Activated CD4-positive, alpha-beta memory T cell treated with anti-CD3 and anti-CD28 coated beads for 36 hours (primary cell): ENCODE results near the gene IQCM. TPM values are rescaled to one million over a fixed set of nuclear protein-coding genes. Genes with fewer than 3 reads are reported as not detected.

Experiments used
- CTCF ChIA-PET: fragments of 350-600 bp; sonication (Branson Sonifier 250); formaldehyde crosslinking; loops from one replicate; lab custom pipeline; 2021; ENCODE audit warnings: antibody characterized with exemption, inconsistent platforms; lab: Charles Lee
- POLR2A ChIA-PET: fragments of 350-600 bp; sonication (Branson Sonifier 250); formaldehyde crosslinking; loops from one replicate; lab custom pipeline; 2021; ENCODE audit warnings: antibody characterized with exemption; lab: Charles Lee
- DNase-seq: peaks from one replicate; pipeline ENCODE4 v3.0.0-alpha.2; 2020
- H3K27ac Mint-ChIP-seq: one replicate; pipeline ENCODE4 v1.8.0; 2021; ENCODE audit warnings: mixed read lengths
- H3K27me3 Mint-ChIP-seq: one replicate; pipeline ENCODE4 v1.8.0; 2021; ENCODE audit warnings: mixed read lengths
- H3K36me3 Mint-ChIP-seq: one replicate; pipeline ENCODE4 v1.8.0; 2021; ENCODE audit warnings: mixed read lengths
- H3K4me1 Mint-ChIP-seq: one replicate; pipeline ENCODE4 v1.8.0; 2021; ENCODE audit warnings: low read depth, mixed read lengths
- H3K4me3 Mint-ChIP-seq: one replicate; pipeline ENCODE4 v1.8.0; 2021; ENCODE audit warnings: mild to moderate bottlenecking, mixed read lengths
- H3K9me3 Mint-ChIP-seq: one replicate; pipeline ENCODE4 v1.8.0; 2021; ENCODE audit warnings: mixed read lengths
- intact Hi-C: fragments of 100-400 bp; cut with micrococcal nuclease; formaldehyde crosslinking; loops from one replicate; pipeline ENCODE4 v1.15.1; 2023
- total RNA-seq, 2 experiments: library from RNA; stranded (reverse); gene quantifications; one replicate each; pipeline ENCODE4 v1.2.3, GENCODE V29; 2021

Gene IQCM
- total RNA-seq, 2 experiments from 2014 or later: not detected

GRCh38 chr4:149796381-149796780 is 19.3 kb downstream of the IQCM start:
- no peaks in the 10 kb centered on the region for H3K27me3 Mint-ChIP-seq
- no peak for DNase-seq
- H3K9me3 Mint-ChIP-seq: no peaks in the 10 kb centered on the region
- no peaks in the 10 kb centered on the region for H3K36me3 Mint-ChIP-seq
- H3K27ac Mint-ChIP-seq: no peak overlapping the region
- no peak overlapping the region for H3K4me3 Mint-ChIP-seq
- H3K4me1 Mint-ChIP-seq: no peaks in the 10 kb centered on the region
- intact Hi-C loops: no loop called here
- ChIA-PET CTCF (no interaction called here), POLR2A (no interaction called here)

DNA sequence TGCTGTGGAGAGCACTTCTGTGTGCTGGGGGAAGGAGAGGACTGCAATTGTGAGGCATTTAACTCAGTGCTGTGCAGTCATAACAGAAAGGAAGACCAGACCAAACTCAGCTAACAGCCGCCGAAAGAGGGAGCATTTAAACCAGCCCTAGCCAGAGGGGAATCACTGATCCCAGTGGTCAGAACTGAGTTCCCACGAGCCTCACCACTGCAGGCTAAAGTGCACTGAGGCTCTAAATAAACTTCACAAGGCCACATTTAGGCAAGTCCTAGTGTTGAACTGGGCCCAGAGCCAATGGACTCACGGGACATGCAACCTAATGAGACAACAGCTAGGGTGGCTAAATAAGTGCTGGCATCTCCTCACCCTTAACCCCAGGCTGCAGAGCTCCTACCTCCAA is 20.4 kb downstream of the IQCM start:
- no peaks in the 10 kb centered on the region for H3K4me1 Mint-ChIP-seq
- CTCF ChIA-PET: no interaction called here
- no peak for DNase-seq

DNA sequence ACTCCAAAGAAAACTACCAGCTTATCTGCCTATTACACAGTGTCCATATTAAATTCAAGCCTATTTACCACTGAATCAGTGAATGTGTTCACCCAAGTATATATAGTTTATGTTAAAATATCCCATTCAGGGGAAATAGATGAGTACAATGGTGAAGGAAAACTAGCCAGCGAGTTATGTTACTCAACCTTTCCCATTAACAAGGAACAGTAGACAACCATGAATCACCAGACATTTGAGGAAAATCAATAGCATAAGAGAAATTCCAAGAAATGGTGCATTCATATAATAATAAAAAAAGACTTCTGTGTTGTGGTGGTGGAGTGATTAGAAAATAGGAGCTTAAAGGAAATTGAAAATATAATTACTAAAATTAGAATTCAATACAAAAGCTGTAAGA is 21.3 kb downstream of the IQCM start:
- Mint-ChIP-seq H3K4me1 (no peaks in the 10 kb centered on the region), H3K27me3 (no peaks in the 10 kb centered on the region), H3K4me3 (no peak overlapping the region), H3K27ac (no peak overlapping the region), H3K36me3 (no peaks in the 10 kb centered on the region), H3K9me3 (no peaks in the 10 kb centered on the region)
- intact Hi-C loops: no loop called here
- ChIA-PET POLR2A (no interaction called here), CTCF (no interaction called here)
- DNase-seq: no peak

More for the DNA sequence above, 20.4 kb downstream of the IQCM start:
- H3K27ac Mint-ChIP-seq: no peak overlapping the region
- H3K36me3 Mint-ChIP-seq: no peaks in the 10 kb centered on the region
- intact Hi-C loops: no loop called here
- no peak overlapping the region for H3K4me3 Mint-ChIP-seq
- H3K27me3 Mint-ChIP-seq: no peaks in the 10 kb centered on the region
- POLR2A ChIA-PET: no interaction called here
- no peaks in the 10 kb centered on the region for H3K9me3 Mint-ChIP-seq

DNA sequence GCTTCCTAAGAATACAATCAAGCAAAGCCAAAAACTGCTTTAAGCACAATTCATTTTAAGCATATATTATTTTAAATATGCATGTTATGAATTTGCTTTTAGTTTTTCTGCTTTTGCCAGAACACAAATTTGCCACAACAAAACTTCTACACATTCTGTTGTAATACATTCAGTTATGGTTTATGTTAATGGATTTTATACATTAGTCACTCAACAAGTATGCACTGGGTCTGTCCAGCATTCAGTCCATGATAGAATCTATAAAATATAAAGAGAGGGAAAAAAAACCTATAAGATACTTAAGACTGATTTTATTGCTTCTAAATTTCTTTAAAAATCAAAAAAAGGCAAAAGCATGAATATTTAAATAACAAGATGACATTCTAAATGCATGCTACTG is 22.2 kb downstream of the IQCM start:
- CTCF ChIA-PET: no interaction called here
- POLR2A ChIA-PET: no interaction called here
- H3K27ac Mint-ChIP-seq: no peak overlapping the region

GRCh38 chr4:149791851-149792250 is 23.8 kb downstream of the IQCM start:
- Mint-ChIP-seq H3K36me3 (no peaks in the 10 kb centered on the region), H3K4me1 (no peaks in the 10 kb centered on the region), H3K27ac (no peak overlapping the region), H3K9me3 (no peaks in the 10 kb centered on the region), H3K27me3 (no peaks in the 10 kb centered on the region), H3K4me3 (no peak overlapping the region)
- intact Hi-C loops: no loop called here
- ChIA-PET POLR2A (no interaction called here), CTCF (no interaction called here)
- DNase-seq: no peak

More for the DNA sequence above, 22.2 kb downstream of the IQCM start:
- Mint-ChIP-seq H3K36me3 (no peaks in the 10 kb centered on the region), H3K4me3 (no peak overlapping the region), H3K27me3 (no peaks in the 10 kb centered on the region), H3K9me3 (no peaks in the 10 kb centered on the region), H3K4me1 (no peaks in the 10 kb centered on the region)
- no peak for DNase-seq
- intact Hi-C loops: no loop called here

- DNase-seq: no peak
- intact Hi-C loops: no loop called here
- CTCF ChIA-PET: no interaction called here
These were observed 25.3 kb downstream of the IQCM start for GRCh38 chr4:149790172-149790907.

GRCh38 chr4:149788300-149788699 is 27.3 kb downstream of the IQCM start:
- Mint-ChIP-seq H3K4me1 (no peaks in the 10 kb centered on the region), H3K4me3 (no peak overlapping the region), H3K9me3 (no peaks in the 10 kb centered on the region), H3K36me3 (no peaks in the 10 kb centered on the region), H3K27me3 (no peaks in the 10 kb centered on the region), H3K27ac (no peak overlapping the region)
- no peak for DNase-seq
- CTCF ChIA-PET: no interaction called here
- intact Hi-C loops: no loop called here
- POLR2A ChIA-PET: no interaction called here

More at GRCh38 chr4:149790172-149790907, 25.3 kb downstream of the IQCM start:
- POLR2A ChIA-PET: no interaction called here
- Mint-ChIP-seq H3K27me3 (no peaks in the 10 kb centered on the region), H3K4me1 (no peaks in the 10 kb centered on the region), H3K27ac (no peak overlapping the region), H3K4me3 (no peak overlapping the region), H3K36me3 (no peaks in the 10 kb centered on the region), H3K9me3 (no peaks in the 10 kb centered on the region)

DNA sequence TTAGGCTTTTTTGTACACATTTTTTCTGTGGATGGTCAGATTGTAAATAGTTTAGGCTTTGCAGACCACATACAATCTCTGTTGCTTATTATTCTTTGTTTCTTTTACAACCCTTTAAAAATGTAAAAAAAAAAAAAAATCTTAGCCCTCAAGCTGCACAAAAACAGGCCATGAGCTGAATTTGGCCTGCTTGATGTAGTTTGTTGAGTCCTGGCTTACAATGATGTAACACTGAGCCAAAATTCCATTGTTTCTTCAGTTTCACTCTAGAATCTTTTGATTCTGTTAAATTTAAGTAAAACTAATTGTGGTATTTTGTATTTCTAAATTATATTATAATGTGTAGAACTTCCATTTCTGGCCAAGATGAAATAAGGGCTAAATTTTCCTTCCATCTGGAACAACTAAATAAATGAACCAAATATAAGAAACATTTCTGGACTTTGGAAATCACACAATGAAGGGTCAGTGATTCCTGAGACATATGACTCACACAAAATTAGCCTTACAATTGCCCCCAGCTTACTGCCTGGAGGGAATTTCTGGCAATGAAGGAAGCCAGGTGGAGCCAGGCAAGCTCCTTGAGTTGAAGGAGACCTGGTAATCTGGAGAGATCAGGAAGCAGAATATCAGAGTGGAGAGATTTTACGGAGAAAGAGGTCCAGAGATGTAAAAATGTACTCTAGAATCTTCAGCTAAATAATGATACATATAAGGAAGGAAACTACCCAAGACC is 29.8 kb downstream of the IQCM start:
- no peak for DNase-seq
- no peaks in the 10 kb centered on the region for H3K4me1 Mint-ChIP-seq
- H3K27me3 Mint-ChIP-seq: no peaks in the 10 kb centered on the region
- H3K9me3 Mint-ChIP-seq: no peaks in the 10 kb centered on the region
- ChIA-PET POLR2A (no interaction called here), CTCF (no interaction called here)
- no peaks in the 10 kb centered on the region for H3K36me3 Mint-ChIP-seq
- intact Hi-C loops: no loop called here
- H3K4me3 Mint-ChIP-seq: no peak overlapping the region
- H3K27ac Mint-ChIP-seq: no peak overlapping the region

- Mint-ChIP-seq H3K4me1 (no peaks in the 10 kb centered on the region), H3K36me3 (no peaks in the 10 kb centered on the region), H3K9me3 (no peaks in the 10 kb centered on the region), H3K4me3 (no peak overlapping the region), H3K27me3 (no peaks in the 10 kb centered on the region), H3K27ac (no peak overlapping the region)
- ChIA-PET POLR2A (no interaction called here), CTCF (no interaction called here)
- no peak for DNase-seq
- intact Hi-C loops: no loop called here
These were observed 31.6 kb downstream of the IQCM start for GRCh38 chr4:149784018-149784417.

GRCh38 chr4:149781150-149781549 is 34.5 kb downstream of the IQCM start:
- no peaks in the 10 kb centered on the region for H3K27me3 Mint-ChIP-seq
- ChIA-PET POLR2A (no interaction called here), CTCF (no interaction called here)
- no peak overlapping the region for H3K4me3 Mint-ChIP-seq
- no peaks in the 10 kb centered on the region for H3K9me3 Mint-ChIP-seq
- no peaks in the 10 kb centered on the region for H3K4me1 Mint-ChIP-seq
- no peak for DNase-seq
- intact Hi-C loops: no loop called here
- H3K36me3 Mint-ChIP-seq: no peaks in the 10 kb centered on the region
- H3K27ac Mint-ChIP-seq: no peak overlapping the region

GRCh38 chr4:149768477-149768876 is 47.2 kb downstream of the IQCM start:
- Mint-ChIP-seq H3K27ac (no peak overlapping the region), H3K9me3 (no peaks in the 10 kb centered on the region), H3K4me3 (no peak overlapping the region), H3K4me1 (no peaks in the 10 kb centered on the region), H3K27me3 (no peaks in the 10 kb centered on the region), H3K36me3 (no peaks in the 10 kb centered on the region)
- no peak for DNase-seq
- ChIA-PET POLR2A (no interaction called here), CTCF (no interaction called here)
- intact Hi-C loops: no loop called here

- CTCF ChIA-PET: no interaction called here
These were observed 49.5 kb downstream of the IQCM start for GRCh38 chr4:149766135-149766534.

GRCh38 chr4:149765630-149766029 is 50.0 kb downstream of the IQCM start:
- Mint-ChIP-seq H3K9me3 (no peaks in the 10 kb centered on the region), H3K4me3 (no peak overlapping the region), H3K4me1 (no peaks in the 10 kb centered on the region), H3K36me3 (no peaks in the 10 kb centered on the region), H3K27me3 (no peaks in the 10 kb centered on the region), H3K27ac (no peak overlapping the region)
- POLR2A ChIA-PET: no interaction called here
- DNase-seq: no peak
- intact Hi-C loops: no loop called here
- CTCF ChIA-PET: no interaction called here

More at GRCh38 chr4:149766135-149766534, 49.5 kb downstream of the IQCM start:
- Mint-ChIP-seq H3K27ac (no peak overlapping the region), H3K9me3 (no peaks in the 10 kb centered on the region), H3K4me3 (no peak overlapping the region), H3K36me3 (no peaks in the 10 kb centered on the region), H3K4me1 (no peaks in the 10 kb centered on the region), H3K27me3 (no peaks in the 10 kb centered on the region)
- POLR2A ChIA-PET: no interaction called here
- intact Hi-C loops: no loop called here
- DNase-seq: no peak
